GM06990 (cell line): ENCODE measurements around the gene RPS6KB2.
"Not testable (repeated sequence)": the region's sequence is repeated elsewhere in the genome, so short reads cannot be mapped to it uniquely, and the experiment has no call there.

Experiments
- DNase-seq: peaks from one replicate; pipeline ENCODE4 v3.0.0-alpha.2; 2011; ENCODE audit not compliant: insufficient read length; ENCODE audit errors: extremely low read depth
- H3K27me3 ChIP-seq: replicated peaks from 2 replicates; pipeline ENCODE4 v1.6.0; 2011; ENCODE audit warnings: low read length; ENCODE audit not compliant: control insufficient read depth, insufficient read depth
- H3K36me3 ChIP-seq: 2 replicates; pipeline ENCODE4 v1.5.1; 2011; ENCODE audit warnings: low read length; ENCODE audit not compliant: control insufficient read depth, insufficient read depth
- H3K4me3 ChIP-seq: replicated peaks from 2 replicates; pipeline ENCODE4 v1.5.1; 2011; ENCODE audit warnings: low read depth, mild to moderate bottlenecking, control low read depth, low read length
- TF ChIP-seq, protein P1 (sequence below): IDR thresholded peaks from 2 replicates; pipeline ENCODE4 v1.5.1; 2011; ENCODE audit warnings: low read length, control low read depth, mild to moderate bottlenecking, inconsistent platforms; ENCODE audit not compliant: insufficient read depth, poor library complexity, severe bottlenecking

Gene RPS6KB2

GRCh38 chr11:67421430-67422031 is 6.8 kb upstream of the RPS6KB2 start:
- TF ChIP-seq, protein P1, sequence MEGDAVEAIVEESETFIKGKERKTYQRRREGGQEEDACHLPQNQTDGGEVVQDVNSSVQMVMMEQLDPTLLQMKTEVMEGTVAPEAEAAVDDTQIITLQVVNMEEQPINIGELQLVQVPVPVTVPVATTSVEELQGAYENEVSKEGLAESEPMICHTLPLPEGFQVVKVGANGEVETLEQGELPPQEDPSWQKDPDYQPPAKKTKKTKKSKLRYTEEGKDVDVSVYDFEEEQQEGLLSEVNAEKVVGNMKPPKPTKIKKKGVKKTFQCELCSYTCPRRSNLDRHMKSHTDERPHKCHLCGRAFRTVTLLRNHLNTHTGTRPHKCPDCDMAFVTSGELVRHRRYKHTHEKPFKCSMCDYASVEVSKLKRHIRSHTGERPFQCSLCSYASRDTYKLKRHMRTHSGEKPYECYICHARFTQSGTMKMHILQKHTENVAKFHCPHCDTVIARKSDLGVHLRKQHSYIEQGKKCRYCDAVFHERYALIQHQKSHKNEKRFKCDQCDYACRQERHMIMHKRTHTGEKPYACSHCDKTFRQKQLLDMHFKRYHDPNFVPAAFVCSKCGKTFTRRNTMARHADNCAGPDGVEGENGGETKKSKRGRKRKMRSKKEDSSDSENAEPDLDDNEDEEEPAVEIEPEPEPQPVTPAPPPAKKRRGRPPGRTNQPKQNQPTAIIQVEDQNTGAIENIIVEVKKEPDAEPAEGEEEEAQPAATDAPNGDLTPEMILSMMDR = no peak
- Histone ChIP-seq H3K4me3 (peak overlapping the region; percentile 22; the same call in 1 of the 2 replicates), H3K36me3 (no peaks in the 10 kb centered on the region), H3K27me3 (no peaks in the 10 kb centered on the region)
- DNase-seq = no peak

DNA sequence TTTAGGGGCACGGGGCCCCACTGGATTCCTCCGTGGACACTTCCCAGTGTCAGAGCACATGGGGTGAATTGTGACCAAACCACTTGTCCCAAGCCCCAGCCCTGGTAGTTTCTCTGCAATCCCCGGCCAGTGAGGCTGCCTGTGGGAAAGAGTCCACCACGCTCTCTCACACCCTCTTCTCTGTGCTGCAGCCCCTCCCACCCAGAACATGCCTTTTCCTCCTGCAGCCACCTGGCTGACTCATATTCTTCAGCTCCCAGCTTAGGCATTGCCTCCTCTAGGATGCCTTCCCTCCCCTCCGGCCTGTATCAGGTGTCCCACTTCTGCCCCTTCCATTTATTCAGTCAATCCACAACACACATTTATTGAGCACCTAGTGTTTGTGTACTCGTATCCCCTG is 5.4 kb upstream of the RPS6KB2 start:
- Histone ChIP-seq H3K36me3 (no peaks in the 10 kb centered on the region), H3K4me3 (no peak overlapping the region), H3K27me3 (no peaks in the 10 kb centered on the region)
- TF ChIP-seq, protein P1 = no peak
- DNase-seq = no peak

GRCh38 chr11:67423466-67423865 is 4.8 kb upstream of the RPS6KB2 start:
- Histone ChIP-seq H3K27me3 (no peaks in the 10 kb centered on the region), H3K4me3 (no peak overlapping the region), H3K36me3 (no peaks in the 10 kb centered on the region)
- DNase-seq = no peak
- TF ChIP-seq, protein P1 = no peak

DNA sequence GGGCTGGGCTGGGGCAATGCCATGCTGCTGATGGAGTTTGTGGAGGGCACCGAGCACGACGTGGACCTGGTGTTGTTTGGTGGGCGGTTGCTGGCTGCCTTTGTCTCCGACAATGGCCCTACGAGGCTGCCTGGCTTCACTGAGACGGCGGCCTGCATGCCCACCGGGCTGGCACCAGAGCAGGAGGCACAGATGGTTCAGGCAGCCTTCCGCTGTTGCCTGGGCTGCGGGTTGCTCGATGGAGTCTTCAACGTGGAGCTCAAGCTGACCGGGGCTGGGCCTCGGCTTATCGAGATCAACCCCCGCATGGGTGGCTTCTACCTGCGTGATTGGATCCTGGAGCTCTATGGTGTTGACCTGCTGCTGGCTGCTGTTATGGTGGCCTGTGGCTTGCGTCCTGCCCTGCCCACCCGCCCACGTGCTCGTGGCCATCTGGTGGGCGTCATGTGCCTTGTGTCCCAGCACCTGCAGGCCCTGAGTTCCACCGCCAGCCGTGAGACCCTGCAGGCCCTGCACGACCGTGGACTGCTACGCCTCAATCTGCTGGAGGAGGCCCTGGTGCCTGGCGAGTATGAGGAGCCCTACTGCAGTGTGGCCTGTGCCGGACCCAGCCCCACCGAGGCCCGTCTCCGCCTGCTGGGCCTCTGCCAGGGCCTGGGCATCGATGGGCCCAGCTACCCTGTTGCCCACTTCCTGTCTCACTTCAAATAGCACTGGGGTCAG is 4.2 kb upstream of the RPS6KB2 start:
- no peak overlapping the region for H3K4me3 ChIP-seq
- TF ChIP-seq, protein P1 = no peak
- H3K27me3 ChIP-seq = no peaks in the 10 kb centered on the region
- DNase-seq = no peak
- no peaks in the 10 kb centered on the region for H3K36me3 ChIP-seq

DNA sequence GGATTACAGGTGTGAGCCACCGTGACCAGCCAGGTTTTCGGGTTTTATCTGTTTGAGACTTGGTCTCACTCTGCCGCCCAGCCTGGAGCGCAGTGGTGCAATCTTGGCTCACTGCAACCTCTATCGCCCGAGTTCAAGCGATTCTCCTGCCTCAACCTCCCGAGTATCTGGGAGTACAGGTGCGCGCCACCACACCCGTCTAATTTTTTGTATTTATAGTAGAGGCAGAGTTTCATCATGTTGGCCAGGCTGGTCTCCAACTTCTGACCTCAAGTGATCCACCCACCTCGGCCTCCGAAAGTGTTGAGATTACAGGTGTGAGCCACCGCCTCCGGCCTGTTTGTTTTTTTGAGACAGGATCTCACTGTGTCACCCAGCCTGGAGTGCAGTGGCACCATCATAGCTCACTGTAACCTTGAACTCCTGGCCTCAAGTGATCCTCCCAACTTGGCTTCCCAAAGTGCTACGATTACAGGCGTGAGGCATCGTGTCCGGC is 882 bp upstream of the RPS6KB2 start:
- not testable (repeated sequence) for H3K27me3 ChIP-seq, DNase-seq, H3K36me3 ChIP-seq
- peak overlapping the region; percentile 99 for H3K4me3 ChIP-seq

- TF ChIP-seq, protein P1 = no peak
- no peaks in the 10 kb centered on the region for H3K27me3 ChIP-seq
- H3K36me3 ChIP-seq = peaks cover 20% of the 10 kb centered on the region
- peak overlapping the region; percentile 99 for H3K4me3 ChIP-seq
- DNase-seq = no peak
Measured at GRCh38 chr11:67429038-67429668, 859 bp downstream of the RPS6KB2 start.
